Activated CD4-positive, alpha-beta T cell treated with anti-CD3 and anti-CD28 coated beads for 24 hours (primary cell): ENCODE results near the gene SLC4A1AP.
"Not testable (repeated sequence)": the region's sequence is repeated elsewhere in the genome, so short reads cannot be mapped to it uniquely, and the experiment has no call there.

Source experiments
- DNase-seq, 2 donors: peaks; one replicate each; pipeline ENCODE4 v3.0.0-alpha.2; 2020; ENCODE audit warnings: low read depth in 2 of 2

The SLC4A1AP gene

GRCh38 chr2:27652341-27652740 is 11.3 kb upstream of the SLC4A1AP start:
- no peak for DNase-seq

GRCh38 chr2:27652790-27653189 is 10.9 kb upstream of the SLC4A1AP start:
- DNase-seq, result no peak

GRCh38 chr2:27653397-27653796 is 10.3 kb upstream of the SLC4A1AP start:
- DNase-seq, result no peak

GRCh38 chr2:27655155-27655951 is 8.3 kb upstream of the SLC4A1AP start:
- no peak for DNase-seq

GRCh38 chr2:27661371-27661770 is 2.3 kb upstream of the SLC4A1AP start:
- no peak for DNase-seq

- peak in 1 of 2 donors; percentile 7 for DNase-seq
Observed at GRCh38 chr2:27664154-27664574, 475 bp downstream of the SLC4A1AP start.

- DNase-seq, result no peak
Observed at GRCh38 chr2:27664622-27665363, 1.1 kb downstream of the SLC4A1AP start.

- no peak for DNase-seq
Observed at GRCh38 chr2:27667446-27667845, 3.8 kb downstream of the SLC4A1AP start.

- DNase-seq, result no peak
Observed at GRCh38 chr2:27671235-27671634, 7.5 kb downstream of the SLC4A1AP start.

GRCh38 chr2:27672723-27673486 is 9.2 kb downstream of the SLC4A1AP start:
- no peak for DNase-seq

- DNase-seq, result no peak
Observed at GRCh38 chr2:27680571-27680970, 16.9 kb downstream of the SLC4A1AP start.

GRCh38 chr2:27681841-27682240 is 18.2 kb downstream of the SLC4A1AP start:
- DNase-seq, result no peak

- not testable (repeated sequence) for DNase-seq
Observed at GRCh38 chr2:27682334-27682771, 18.7 kb downstream of the SLC4A1AP start.

- peak; percentile 80 to 92 for DNase-seq
Observed at GRCh38 chr2:27683390-27684071, 19.8 kb downstream of the SLC4A1AP start.

GRCh38 chr2:27685006-27685405 is 21.3 kb downstream of the SLC4A1AP start:
- not testable (repeated sequence) for DNase-seq

GRCh38 chr2:27685577-27685976 is 21.9 kb downstream of the SLC4A1AP start:
- no peak for DNase-seq

GRCh38 chr2:27687232-27687631 is 23.5 kb downstream of the SLC4A1AP start:
- no peak for DNase-seq

- DNase-seq, result no peak
Observed at GRCh38 chr2:27689424-27689823, 25.7 kb downstream of the SLC4A1AP start.

GRCh38 chr2:27690052-27690451 is 26.4 kb downstream of the SLC4A1AP start:
- no peak for DNase-seq

GRCh38 chr2:27697660-27698059 is 34.0 kb downstream of the SLC4A1AP start:
- DNase-seq, result no peak

- DNase-seq, result no peak
Observed at GRCh38 chr2:27701676-27702075, 38.0 kb downstream of the SLC4A1AP start.

GRCh38 chr2:27702302-27702701 is 38.6 kb downstream of the SLC4A1AP start:
- DNase-seq, result no peak
